ENCODE measurements around the gene CD81.

DNA sequence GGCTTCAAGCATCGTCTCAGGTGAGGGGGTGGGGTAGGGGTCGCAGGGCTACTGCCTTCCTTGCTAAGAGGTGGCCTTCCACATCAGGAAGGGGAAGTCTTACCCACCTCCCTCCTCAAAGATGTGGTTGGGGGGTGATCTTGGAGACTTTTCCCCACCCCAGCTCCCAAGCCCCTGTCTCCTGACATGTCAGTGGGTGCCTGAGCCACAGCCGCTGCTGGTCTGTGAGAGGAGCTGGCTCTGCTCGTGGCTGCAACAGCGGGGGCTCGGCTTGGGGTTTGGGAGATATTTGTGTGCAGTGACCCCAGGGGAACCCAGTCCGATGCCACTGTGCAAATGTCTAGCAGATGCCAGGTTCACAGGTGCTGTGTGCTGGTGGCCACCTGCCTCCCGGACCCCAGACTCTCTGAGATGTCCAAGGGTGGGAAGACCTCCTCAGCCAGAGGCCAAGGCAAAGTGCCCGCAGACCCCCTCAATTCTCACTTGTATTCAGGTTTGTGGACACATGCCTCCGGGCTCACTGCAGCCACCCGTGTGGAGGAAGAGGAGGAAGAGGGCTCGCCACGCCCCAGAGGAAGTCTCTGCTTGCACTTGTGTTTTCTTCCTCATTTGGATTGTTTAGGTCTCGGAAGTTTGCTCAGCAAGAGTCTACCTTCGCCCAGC lies 69.6 kb downstream of the CD81 start:
- TF ChIP-seq, protein P1, sequence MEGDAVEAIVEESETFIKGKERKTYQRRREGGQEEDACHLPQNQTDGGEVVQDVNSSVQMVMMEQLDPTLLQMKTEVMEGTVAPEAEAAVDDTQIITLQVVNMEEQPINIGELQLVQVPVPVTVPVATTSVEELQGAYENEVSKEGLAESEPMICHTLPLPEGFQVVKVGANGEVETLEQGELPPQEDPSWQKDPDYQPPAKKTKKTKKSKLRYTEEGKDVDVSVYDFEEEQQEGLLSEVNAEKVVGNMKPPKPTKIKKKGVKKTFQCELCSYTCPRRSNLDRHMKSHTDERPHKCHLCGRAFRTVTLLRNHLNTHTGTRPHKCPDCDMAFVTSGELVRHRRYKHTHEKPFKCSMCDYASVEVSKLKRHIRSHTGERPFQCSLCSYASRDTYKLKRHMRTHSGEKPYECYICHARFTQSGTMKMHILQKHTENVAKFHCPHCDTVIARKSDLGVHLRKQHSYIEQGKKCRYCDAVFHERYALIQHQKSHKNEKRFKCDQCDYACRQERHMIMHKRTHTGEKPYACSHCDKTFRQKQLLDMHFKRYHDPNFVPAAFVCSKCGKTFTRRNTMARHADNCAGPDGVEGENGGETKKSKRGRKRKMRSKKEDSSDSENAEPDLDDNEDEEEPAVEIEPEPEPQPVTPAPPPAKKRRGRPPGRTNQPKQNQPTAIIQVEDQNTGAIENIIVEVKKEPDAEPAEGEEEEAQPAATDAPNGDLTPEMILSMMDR (IDR thresholded peaks at IDR 0.05 in 2 of 3, conservative IDR thresholded peaks at IDR 0.05 in 1 of 3; ENCODE audit: insufficient read depth in 2 of 3, low read depth in 1 of 3, low read length in 3 of 3) = no peak
- no peak for TF ChIP-seq MYC (IDR thresholded peaks at IDR 0.05; ENCODE audit: low read depth, low read length)
- TF ChIP-seq MYC (CRISPR knock-in tag; IDR thresholded peaks at IDR 0.05; ENCODE audit: borderline replicate concordance, low read depth) = no peak
- no peak for TF ChIP-seq ZBTB17 (CRISPR knock-in tag; IDR thresholded peaks at IDR 0.05)
- TF ChIP-seq, protein P2, sequence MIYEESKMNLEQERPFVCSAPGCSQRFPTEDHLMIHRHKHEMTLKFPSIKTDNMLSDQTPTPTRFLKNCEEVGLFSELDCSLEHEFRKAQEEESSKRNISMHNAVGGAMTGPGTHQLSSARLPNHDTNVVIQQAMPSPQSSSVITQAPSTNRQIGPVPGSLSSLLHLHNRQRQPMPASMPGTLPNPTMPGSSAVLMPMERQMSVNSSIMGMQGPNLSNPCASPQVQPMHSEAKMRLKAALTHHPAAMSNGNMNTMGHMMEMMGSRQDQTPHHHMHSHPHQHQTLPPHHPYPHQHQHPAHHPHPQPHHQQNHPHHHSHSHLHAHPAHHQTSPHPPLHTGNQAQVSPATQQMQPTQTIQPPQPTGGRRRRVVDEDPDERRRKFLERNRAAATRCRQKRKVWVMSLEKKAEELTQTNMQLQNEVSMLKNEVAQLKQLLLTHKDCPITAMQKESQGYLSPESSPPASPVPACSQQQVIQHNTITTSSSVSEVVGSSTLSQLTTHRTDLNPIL (CRISPR knock-in tag; IDR thresholded peaks at IDR 0.05) = no peak
- TF ChIP-seq SRF (CRISPR knock-in tag; IDR thresholded peaks at IDR 0.05) = no peak
- TF ChIP-seq TAF1 (IDR thresholded peaks at IDR 0.05; ENCODE audit: control insufficient read depth, extremely low read depth, insufficient read depth, low read length, severe bottlenecking) = no peak
- TF ChIP-seq ZNF384 (IDR thresholded peaks at IDR 0.05; ENCODE audit: low read depth, low read length) = no peak
- TF ChIP-seq, protein P3, sequence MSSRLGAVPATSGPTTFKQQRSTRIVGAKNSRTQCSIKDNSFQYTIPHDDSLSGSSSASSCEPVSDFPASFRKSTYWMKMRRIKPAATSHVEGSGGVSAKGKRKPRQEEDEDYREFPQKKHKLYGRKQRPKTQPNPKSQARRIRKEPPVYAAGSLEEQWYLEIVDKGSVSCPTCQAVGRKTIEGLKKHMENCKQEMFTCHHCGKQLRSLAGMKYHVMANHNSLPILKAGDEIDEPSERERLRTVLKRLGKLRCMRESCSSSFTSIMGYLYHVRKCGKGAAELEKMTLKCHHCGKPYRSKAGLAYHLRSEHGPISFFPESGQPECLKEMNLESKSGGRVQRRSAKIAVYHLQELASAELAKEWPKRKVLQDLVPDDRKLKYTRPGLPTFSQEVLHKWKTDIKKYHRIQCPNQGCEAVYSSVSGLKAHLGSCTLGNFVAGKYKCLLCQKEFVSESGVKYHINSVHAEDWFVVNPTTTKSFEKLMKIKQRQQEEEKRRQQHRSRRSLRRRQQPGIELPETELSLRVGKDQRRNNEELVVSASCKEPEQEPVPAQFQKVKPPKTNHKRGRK (tag; IDR thresholded peaks at IDR 0.05) = no peak
